GM12892 (cell line): ENCODE measurements around the gene PDZK1.
"Not testable (repeated sequence)": the region's sequence is repeated elsewhere in the genome, so short reads cannot be mapped to it uniquely, and the experiment has no call there.

Experiments used
- DNase-seq: peaks from one replicate; pipeline ENCODE4 v3.0.0; 2011; ENCODE audit not compliant: insufficient read length
- FAIRE-seq: peaks from 2 replicates; lab custom pipeline; 2011; peaks lifted over from hg19 to GRCh38; lab: Jason Lieb, UNC
- POLR2AphosphoS5 ChIP-seq: IDR thresholded peaks from 2 replicates; pipeline ENCODE4 v1.6.1; 2011; ENCODE audit warnings: low read depth, low read length, control low read depth
- TAF1 ChIP-seq: IDR thresholded peaks from 2 replicates; pipeline ENCODE4 v1.6.1; 2011; ENCODE audit warnings: low read depth, mild to moderate bottlenecking, control low read depth, low read length, borderline replicate concordance

PDZK1 gene

GRCh38 chr1:145688328-145688727 is 18.8 kb downstream of the PDZK1 start:
- TF ChIP-seq TAF1 = no peak
- TF ChIP-seq POLR2AphosphoS5 = no peak
- FAIRE-seq (no peak), DNase-seq (no peak)

GRCh38 chr1:145686078-145686477 is 21.1 kb downstream of the PDZK1 start:
- DNase-seq, FAIRE-seq: not testable (repeated sequence)

DNA sequence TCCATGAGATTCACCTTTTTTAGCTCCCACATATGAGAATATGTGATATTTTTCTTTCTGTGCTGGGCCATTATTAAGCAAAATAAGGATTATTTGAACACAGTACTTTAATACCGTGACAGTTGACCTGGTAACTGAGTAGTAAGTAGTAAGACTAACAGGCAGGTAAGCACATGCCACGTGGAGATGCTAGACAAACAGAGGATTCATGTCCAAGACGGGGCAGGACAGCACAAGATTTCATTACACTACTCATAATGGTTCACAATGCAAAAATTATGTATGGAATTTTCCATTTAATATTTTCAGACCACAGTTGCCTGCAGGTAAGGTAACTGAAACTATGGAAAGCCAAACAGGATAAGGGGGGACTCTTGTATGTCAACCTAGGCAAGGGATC is 22.3 kb downstream of the PDZK1 start:
- DNase-seq, FAIRE-seq: not testable (repeated sequence)

DNA sequence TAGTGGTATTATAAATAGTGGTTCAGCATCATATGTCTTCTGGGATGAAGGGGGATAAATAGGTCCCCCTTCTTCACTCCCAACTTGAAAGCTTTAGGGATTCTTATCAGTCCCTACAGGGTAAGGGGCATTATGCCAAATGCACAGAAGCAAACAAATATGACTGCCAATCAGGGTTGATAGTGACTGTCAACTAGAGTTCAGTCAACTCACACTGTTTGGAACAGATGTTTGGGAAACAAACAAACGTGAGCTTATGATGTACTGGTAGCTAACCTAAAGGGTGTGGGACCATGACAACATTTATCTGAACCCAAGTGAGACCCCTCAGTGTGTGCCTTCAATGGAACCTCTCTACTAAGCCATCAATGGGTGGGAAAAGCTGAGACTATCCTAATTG is 34.0 kb downstream of the PDZK1 start:
- not testable (repeated sequence) for DNase-seq, FAIRE-seq

GRCh38 chr1:145670995-145671745 is 36.0 kb downstream of the PDZK1 start:
- FAIRE-seq, DNase-seq: not testable (repeated sequence)

DNA sequence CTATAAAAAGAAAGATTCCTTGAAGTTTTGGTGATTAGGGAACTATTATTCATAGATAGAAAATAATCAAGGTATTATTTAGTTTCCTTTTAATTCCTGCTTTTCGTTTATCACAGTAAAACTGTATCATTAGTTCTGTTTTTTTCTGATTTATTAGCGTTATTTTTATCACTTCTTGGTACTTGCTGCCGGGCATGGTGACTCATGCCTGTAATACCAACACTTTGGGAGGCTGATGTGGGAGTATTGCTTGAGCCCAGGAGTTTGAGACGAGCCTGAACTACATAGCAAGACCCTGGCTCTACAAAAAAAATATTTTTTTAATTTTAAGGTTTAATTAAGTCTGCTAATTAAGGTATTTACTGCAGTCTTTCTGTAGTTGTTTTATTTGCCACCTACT is 42.2 kb downstream of the PDZK1 start:
- not testable (repeated sequence) for FAIRE-seq, DNase-seq

- DNase-seq, FAIRE-seq: not testable (repeated sequence)
Observed at GRCh38 chr1:145662502-145662901, 44.7 kb downstream of the PDZK1 start.

DNA sequence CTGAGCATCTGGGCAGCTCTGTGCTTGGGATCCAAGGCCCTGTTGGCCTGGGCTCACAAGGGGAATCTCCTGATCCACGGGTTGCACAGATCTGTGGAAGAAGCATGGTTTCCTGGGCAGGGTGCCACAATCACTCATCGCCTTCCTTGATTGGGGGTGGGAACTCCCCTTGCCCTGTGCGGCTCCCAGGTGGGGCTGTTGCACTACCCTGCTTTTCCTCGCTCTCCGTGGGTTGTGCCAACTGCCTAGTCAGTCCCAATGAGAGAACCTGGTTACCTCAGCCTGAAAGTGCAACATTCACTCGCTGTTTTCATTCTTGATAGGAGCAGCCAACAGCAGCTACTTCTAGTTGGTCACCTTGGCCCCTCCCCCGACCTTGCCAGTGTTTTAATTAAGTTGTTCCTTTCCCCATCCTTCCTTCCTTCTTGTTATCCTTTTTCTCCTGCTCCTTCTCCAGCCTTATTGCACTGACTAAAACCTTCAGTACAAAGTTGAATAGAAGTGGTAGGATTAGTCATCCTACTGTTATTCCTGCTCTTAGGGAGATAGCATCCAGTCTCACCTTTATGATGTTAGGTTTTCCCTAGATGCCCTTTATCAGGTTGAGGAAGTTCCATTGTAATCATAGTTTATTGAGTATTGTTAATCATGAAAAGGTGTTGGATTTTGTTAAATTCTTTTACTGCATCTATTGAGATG is 50.8 kb downstream of the PDZK1 start:
- DNase-seq, FAIRE-seq: not testable (repeated sequence)

- DNase-seq, FAIRE-seq: not testable (repeated sequence)
Observed at GRCh38 chr1:145643990-145644389, 63.2 kb downstream of the PDZK1 start.

DNA sequence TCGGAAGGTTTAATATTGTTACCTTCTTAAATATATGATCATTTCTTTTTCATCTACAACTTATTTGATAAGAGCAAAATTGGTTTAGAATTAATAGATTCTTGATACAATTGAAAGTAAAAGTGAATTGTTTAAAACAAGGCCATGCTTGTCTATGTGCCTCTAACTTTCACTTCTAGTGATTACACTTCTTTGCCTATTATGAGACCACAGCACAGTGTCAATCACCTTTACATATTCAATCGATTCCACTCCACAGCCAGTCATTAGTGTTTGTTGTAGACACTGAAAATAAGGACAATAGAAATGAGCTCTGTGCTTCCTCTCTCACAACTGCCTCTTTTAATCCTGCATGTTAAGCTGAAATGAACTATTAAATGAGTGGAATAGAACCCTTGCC is 65.3 kb downstream of the PDZK1 start:
- not testable (repeated sequence) for DNase-seq, FAIRE-seq

DNA sequence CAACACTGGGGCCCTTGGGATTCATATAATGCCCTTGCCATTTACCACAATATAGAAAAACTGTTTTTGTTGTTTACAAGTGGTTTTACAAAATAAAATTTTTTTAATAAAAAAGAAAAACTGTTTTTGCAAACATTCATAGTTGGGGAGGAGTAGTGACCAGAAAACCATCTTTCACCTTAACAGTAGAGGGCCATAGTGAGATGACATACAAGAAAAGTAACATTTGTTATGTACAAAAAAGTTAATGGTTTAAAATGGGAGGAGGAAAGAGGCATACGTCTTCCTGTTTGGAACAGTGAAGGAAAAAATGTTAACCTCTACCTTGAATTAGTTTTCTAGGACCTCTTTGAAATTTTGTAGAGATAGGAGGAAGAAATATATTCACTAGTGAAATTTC is 70.9 kb downstream of the PDZK1 start:
- not testable (repeated sequence) for DNase-seq, FAIRE-seq

- not testable (repeated sequence) for DNase-seq, FAIRE-seq
Observed at GRCh38 chr1:145622177-145622576, 85.0 kb downstream of the PDZK1 start.
